ENCODE measurements around the gene GNB1.
"Not testable (repeated sequence)": the region's sequence is repeated elsewhere in the genome, so short reads cannot be mapped to it uniquely, and the experiment has no call there.

DNA sequence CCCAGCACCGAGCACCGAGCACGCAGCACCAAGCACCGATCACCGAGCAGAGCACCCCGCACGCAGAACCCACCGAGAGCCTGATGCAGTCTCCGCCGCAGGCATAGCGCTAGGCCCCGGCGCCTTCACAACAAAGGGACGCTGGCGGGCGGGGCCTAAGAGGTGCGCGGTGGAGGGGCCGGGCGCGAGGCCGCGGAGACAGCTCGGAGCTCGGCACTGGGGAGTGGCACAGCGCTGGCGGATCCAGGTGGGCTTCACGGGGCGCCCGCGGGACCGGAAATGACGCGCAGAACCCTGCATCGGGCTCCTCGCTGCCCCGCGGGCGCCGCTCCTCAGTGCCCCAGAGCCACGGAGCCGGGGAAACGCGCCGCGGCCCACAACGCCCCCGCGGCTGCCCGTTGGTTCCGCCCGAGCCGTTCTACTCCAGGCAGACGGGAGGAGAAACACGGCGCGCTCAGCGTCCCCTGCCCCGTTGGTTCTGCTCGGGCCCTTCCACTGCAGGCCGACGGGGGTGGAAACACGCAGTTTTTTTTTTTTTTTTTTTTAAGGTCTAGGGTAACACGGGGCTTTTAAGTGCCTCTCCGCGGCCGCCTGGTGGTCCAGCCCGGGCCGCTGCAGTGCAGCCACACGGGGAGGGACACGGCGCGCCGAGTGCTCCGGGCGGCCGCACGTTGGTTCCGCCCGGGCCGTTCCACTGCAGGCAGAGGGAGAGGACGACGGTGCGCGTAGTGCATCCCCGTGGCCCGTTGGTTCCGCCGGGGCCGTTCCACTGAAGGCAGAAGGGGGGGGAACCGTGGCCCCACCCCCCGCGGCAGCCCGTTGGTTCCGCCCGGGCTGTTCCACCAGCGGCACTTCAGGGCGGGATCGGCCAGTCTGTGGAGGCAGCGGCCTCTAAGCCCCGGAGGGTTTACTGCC, 145.0 kb downstream of the GNB1 start:
- TF ChIP-seq, protein P1, sequence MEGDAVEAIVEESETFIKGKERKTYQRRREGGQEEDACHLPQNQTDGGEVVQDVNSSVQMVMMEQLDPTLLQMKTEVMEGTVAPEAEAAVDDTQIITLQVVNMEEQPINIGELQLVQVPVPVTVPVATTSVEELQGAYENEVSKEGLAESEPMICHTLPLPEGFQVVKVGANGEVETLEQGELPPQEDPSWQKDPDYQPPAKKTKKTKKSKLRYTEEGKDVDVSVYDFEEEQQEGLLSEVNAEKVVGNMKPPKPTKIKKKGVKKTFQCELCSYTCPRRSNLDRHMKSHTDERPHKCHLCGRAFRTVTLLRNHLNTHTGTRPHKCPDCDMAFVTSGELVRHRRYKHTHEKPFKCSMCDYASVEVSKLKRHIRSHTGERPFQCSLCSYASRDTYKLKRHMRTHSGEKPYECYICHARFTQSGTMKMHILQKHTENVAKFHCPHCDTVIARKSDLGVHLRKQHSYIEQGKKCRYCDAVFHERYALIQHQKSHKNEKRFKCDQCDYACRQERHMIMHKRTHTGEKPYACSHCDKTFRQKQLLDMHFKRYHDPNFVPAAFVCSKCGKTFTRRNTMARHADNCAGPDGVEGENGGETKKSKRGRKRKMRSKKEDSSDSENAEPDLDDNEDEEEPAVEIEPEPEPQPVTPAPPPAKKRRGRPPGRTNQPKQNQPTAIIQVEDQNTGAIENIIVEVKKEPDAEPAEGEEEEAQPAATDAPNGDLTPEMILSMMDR (IDR thresholded peaks at IDR 0.05): peak in 2 of 3 experiments; percentile 19 to 42
- TF ChIP-seq POLR2A (IDR thresholded peaks at IDR 0.05): not testable (repeated sequence)

All from testis (tissue), 2 donors.